ENCODE measurements around the gene C9.
A peak's percentile ranks its signal among the peaks of the same experiment; 100 is the strongest.
"Not testable (repeated sequence)": the region's sequence is repeated elsewhere in the genome, so short reads cannot be mapped to it uniquely, and the experiment has no call there.

The C9 gene

GRCh38 chr5:39260095-39260494, 104.2 kb downstream of the C9 start:
- DNase-seq, result no peak
- no peak for ATAC-seq

DNA sequence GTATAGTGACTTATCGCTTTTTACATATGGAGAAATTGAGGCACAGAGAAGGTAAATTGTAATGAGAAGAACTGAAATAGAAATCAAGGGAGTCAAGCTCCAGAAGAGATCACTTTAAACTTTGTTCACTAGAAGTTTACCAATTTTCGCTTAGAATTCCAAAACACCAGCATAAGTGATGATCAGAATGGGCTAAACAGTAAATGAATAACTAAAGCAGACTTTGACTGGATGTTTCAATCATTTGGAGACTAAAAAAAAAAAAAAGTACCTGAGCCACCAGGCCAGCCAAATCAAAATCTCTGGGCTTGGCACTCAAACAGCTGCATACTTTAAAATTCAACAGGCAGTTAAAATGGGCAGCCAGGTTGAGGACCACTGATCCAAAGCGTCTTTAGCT, 106.7 kb downstream of the C9 start:
- DNase-seq (no peak), ATAC-seq (no peak)

- DNase-seq (no peak), ATAC-seq (peak; percentile 95)
Measured at GRCh38 chr5:39256477-39257235, 107.6 kb downstream of the C9 start.

DNA sequence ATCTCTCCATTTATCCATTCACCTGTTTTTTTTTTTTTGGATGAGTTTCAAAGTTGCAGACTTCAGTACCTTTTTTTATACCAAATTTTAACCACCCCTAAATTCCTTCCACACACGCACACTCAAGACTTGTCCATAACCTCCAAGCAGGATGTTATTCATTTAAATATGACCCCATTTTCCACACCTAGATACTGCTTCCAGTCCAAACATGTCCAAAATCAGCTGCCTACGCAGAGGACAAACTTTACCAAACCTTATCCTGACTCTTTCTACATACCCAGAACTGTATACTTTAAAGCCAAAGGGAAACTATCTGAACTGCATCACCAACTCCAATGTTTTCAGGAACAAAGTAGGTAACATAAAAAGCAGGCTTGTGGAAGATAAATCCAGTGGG, 108.9 kb downstream of the C9 start:
- DNase-seq (no peak), ATAC-seq (no peak)

- ATAC-seq (no peak), DNase-seq (no peak)
Measured at GRCh38 chr5:39254671-39255070, 109.6 kb downstream of the C9 start.

- DNase-seq (no peak), ATAC-seq (no peak)
Measured at GRCh38 chr5:39253196-39253595, 111.1 kb downstream of the C9 start.

- ATAC-seq, result no peak
Measured at GRCh38 chr5:39249564-39250274, 114.6 kb downstream of the C9 start.

DNA sequence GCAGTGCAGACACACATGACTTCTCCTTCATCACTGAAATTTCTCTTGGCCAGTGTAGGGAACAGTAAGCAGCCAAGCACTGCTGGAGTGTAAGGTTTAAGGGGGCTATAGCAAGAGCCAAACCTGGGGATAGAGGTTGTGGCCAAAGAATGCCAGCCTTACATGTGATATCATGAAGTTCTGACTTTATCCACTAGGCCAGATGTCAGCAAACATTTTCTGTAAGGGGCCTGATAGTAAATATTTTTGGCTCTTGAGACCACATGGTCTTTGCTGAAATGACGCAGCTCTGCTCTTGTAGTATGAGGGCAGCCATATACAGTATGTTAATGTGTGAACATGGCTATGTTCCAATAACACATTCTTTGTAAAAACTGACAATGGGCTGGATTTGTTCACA, 115.2 kb downstream of the C9 start:
- ATAC-seq (no peak), DNase-seq (no peak)

More at GRCh38 chr5:39249564-39250274, 114.6 kb downstream of the C9 start:
- no peak for DNase-seq

- no peak for ATAC-seq
- no peak for DNase-seq
Measured at GRCh38 chr5:39240750-39241149, 123.5 kb downstream of the C9 start.

DNA sequence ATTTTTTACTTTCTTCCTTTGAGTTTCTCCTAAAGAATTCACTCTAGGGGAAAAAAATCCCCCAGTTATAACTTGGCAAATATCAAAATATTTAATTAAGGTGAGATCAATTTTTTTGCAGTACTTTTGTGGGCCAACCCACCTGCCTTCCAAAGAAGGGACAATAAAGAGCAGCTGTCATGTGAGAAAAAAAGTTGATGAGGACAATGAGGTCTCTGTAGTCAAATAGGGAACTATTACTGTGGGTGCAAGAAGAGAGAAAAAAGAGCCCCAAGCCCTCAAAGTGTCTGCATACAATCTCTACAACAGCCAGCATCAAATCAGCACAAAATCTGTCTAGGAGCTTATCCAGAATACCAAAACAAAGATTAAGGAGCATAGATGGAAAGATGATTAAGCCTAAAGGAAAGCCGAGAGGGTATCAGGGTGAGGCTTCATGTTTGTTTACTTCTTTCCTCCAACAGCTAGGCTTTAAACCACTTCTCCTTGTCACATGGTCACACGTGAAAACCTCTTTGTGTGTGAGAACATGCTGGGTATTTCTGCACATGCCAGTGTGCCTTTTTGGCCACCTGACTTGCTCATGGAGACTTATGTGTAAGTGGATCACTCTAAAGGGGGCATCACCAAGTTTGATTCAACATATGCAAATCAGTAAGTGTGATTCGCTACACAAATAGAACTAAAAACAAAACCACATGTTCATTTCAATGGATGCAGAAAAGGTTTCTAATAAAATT, 125.8 kb downstream of the C9 start:
- ATAC-seq (no peak), DNase-seq (no peak)

DNA sequence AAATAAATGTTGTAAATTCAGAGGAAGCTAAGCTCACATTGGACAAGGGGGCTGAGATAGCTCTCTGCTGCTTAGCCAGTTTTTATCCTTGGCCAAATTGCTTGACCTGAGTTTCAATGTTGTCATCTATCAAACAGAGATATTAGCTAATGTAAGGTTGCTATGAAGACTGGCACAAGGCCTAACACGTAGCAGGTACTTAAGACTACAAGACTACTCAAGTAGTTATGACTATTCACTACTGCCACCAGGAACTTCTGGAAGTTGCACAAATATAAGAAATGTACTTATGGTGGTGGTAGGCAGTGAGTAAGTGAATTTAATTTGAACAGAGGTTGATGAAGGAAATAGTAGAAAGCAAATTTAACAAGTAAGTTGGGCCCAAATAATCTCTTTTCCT, 127.6 kb downstream of the C9 start:
- ATAC-seq, result no peak

GRCh38 chr5:39235648-39236047, 128.6 kb downstream of the C9 start:
- ATAC-seq, result no peak
- DNase-seq, result no peak

More for the DNA sequence above, 127.6 kb downstream of the C9 start:
- no peak for DNase-seq

GRCh38 chr5:39234494-39234893, 129.8 kb downstream of the C9 start:
- ATAC-seq, DNase-seq: not testable (repeated sequence)
